ENCODE results near the gene TSACC.
"Not testable (repeated sequence)": the region's sequence is repeated elsewhere in the genome, so short reads cannot be mapped to it uniquely, and the experiment has no call there.

TSACC gene

DNA sequence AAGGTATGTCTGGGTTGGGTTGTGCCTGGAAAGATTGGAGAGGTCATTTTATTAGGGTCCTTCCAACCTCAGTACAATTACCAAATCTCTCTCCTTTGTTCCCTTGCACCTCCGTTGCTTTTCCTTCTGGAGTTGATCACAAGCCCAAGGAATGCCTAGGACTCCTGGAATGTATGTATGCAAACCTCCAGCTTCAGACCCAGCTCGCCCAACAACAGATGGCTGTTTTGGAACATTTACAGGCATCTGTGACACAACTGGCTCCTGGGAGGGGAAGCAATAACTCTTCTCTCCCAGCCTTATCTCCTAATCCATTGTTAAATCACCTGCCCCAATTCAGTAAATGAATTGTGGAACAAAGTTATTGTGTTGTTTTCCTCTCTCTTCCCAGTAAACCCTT, 8.3 kb downstream of the TSACC start:
- peak; percentile 86 for DNase-seq

DNA sequence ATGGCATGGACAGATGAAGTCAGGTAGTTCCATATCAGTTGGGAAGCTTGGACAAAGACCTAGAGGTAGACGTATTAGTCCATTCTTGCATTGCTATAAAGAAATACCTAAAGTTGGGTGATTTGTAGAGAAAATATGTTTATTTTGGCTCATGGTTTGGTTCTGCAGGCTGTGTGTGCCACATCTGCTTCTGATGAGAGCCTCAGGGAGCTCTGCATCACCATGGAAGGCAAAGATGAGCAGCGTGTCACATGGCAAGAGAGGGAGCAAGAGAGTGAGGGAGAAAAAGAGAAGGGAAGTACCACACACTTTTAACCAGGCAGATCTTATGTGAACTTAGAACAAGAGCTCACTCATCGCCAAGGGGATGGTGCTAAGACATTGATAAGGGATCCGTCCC, 9.0 kb downstream of the TSACC start:
- peak; percentile 89 for DNase-seq

DNA sequence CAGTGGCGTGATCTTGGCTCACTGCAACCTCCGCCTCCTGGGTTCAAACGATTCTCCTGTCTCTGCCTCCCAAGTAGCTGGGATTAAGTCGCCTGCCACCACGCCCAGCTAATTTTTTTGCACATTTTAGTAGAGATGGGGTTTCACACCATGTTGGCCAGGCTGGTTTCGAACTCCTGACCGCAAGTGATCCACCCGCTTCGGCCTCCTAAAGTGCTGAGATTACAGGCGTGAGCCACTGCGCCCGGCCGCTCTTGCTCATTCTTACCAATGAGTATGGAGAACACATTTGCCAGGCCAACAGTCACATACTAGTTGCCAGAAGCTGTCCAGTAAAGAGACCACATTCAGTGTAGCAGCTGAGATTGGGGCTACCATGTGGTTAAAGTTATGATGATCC, 14.2 kb downstream of the TSACC start:
- DNase-seq: not testable (repeated sequence)

- DNase-seq: no peak
Measured at GRCh38 chr1:156356262-156356874, 18.0 kb downstream of the TSACC start.

GRCh38 chr1:156356875-156357534, 18.7 kb downstream of the TSACC start:
- peak; percentile 25 for DNase-seq

- DNase-seq: no peak
Measured at GRCh38 chr1:156357977-156358376, 19.7 kb downstream of the TSACC start.

GRCh38 chr1:156358641-156359040, 20.3 kb downstream of the TSACC start:
- DNase-seq: no peak

GRCh38 chr1:156359249-156359648, 20.9 kb downstream of the TSACC start:
- no peak for DNase-seq

GRCh38 chr1:156359973-156360372, 21.6 kb downstream of the TSACC start:
- peak; percentile 39 for DNase-seq

GRCh38 chr1:156360534-156360933, 22.2 kb downstream of the TSACC start:
- no peak for DNase-seq

DNA sequence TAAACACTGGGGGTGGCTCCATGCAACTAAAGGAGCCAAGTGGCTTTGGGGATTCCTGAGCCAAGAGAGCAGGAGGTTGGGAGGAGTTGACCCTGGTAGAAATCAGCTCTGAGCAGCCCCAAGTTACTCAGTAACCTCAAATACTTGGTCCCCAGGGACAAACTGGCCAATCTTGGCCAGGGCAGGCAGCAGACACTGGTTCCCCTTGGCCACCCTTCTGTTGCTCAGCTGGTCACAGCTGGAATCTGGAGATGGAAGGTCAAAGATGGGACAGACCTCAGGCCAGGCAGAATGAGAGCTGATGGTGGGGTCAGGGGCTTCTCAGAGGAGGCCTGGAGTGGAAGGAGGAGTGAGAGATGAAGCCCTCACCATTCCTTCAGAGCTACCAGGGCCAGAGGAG, 27.4 kb downstream of the TSACC start:
- no peak for DNase-seq

- DNase-seq: no peak
Measured at GRCh38 chr1:156366378-156367166, 28.2 kb downstream of the TSACC start.

GRCh38 chr1:156367383-156368156, 29.2 kb downstream of the TSACC start:
- DNase-seq: no peak

- DNase-seq: no peak
Measured at GRCh38 chr1:156368157-156368658, 29.9 kb downstream of the TSACC start.

- DNase-seq: no peak
Measured at GRCh38 chr1:156368889-156369684, 30.8 kb downstream of the TSACC start, which contains the start of gene RHBG. TSS of gene RHBG (plus strand) at chr1:156369211. CDS start at chr1:156369250, 39 bp downstream.

DNA sequence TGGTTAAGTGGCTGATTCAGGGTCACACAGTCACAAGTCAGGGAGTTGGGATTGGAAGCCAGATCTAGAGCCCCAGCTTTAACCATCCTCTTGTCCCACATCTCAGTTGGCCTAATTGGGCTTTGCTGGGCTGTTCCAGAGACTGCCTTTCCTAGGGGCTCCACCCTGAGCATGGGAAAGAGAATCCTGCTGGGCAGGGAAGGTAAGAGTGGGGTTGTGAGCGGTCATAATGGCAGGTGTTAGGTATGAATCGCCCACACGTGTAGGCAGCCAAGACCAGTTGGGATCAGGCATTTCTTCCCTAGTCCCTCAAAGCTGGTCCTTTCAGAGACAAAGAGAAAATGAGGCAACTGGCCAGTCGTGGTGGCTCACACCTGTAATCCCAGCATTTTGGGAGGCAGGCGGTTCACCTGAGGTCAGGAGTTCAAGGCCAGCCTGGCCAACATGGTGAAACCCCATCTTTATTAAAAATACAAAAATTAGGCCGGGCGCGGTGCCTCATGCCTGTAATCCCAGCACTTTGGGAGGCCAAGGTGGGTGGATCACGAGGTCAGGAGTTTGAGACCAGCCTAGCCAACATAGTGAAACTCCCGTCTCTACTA, 31.5 kb downstream of the TSACC start:
- DNase-seq: not testable (repeated sequence)

- peak; percentile 10 for DNase-seq
Measured at GRCh38 chr1:156371553-156372264, 33.4 kb downstream of the TSACC start.

DNA sequence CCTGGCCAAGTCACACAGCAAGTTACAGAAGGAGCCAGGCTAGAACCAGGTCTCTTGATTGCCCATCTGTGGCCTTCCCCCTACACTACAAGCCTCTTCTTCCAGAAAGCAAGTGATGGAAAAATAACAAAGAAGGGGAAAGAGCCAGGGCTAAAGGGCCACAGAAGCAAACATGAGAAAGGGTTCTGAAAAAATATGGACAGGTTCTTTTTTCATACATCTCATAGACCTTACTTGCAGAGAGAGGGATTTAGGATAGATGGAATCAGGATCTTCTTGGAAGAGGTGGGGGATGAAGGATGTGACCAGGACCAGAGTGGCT, 33.9 kb downstream of the TSACC start:
- no peak for DNase-seq

- DNase-seq: no peak
Measured at GRCh38 chr1:156372876-156373275, 34.5 kb downstream of the TSACC start.

- DNase-seq: no peak
Measured at GRCh38 chr1:156373546-156373945, 35.2 kb downstream of the TSACC start.

DNA sequence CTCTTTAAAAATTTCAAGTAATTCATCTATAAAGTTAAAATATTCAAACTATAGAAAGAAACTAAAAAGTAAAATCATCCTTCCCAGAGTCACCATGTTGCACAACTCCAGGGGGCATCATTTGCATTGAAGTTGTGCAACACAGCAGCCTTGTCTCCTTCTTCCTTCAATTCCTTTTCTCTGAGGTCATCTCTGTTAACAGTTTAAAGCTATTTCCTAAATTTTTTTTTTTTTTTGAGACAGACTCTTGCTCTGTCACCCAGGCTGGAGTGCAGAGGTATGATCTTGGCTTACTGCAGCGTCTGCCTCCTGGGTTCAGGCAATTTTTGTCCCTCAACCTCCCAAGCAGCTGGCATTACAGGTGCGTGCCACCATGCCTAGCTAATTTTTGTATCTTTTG, 37.8 kb downstream of the TSACC start:
- peak; percentile 28 for DNase-seq

All from fibroblast of skin of abdomen (primary cell).